ENCODE data around the gene LPAR6. TPM values are rescaled to one million over a fixed set of nuclear protein-coding genes. Genes with fewer than 3 reads are reported as not detected.

The LPAR6 gene
- total RNA-seq, 1 experiment from 2014 or later, result not detected

GRCh38 chr13:48411147-48411794, 1.6 kb downstream of the LPAR6 start:
- H3K79me2 ChIP-seq (ENCODE audit: low read length), result peaks cover 12% of the 10 kb centered on the region
- H4K20me1 ChIP-seq (ENCODE audit: insufficient read depth, low read depth, low read length), result no peaks in the 10 kb centered on the region
- no peak overlapping the region for H2AFZ ChIP-seq (ENCODE audit: low read length)
- no peaks in the 10 kb centered on the region for H3K4me1 ChIP-seq (ENCODE audit: low read length)
- no peak overlapping the region for H3K4me3 ChIP-seq (ENCODE audit: low read length)
- no peaks in the 10 kb centered on the region for H3K9me3 ChIP-seq (ENCODE audit: low read length)
- no peaks in the 10 kb centered on the region for H3K9me2 ChIP-seq (replicated peaks; ENCODE audit: insufficient read depth, low read length)
- H3K4me2 ChIP-seq (ENCODE audit: low read depth, low read length, poor library complexity, severe bottlenecking), result no peak overlapping the region
- no peaks in the 10 kb centered on the region for H3K27me3 ChIP-seq (ENCODE audit: low read length)
- no peak for DNase-seq
- no peak overlapping the region for H3K9ac ChIP-seq (ENCODE audit: low read length)
- peaks cover 28% of the 10 kb centered on the region for H3K36me3 ChIP-seq (ENCODE audit: insufficient read depth, low read length)
- H3K27ac ChIP-seq (ENCODE audit: low read length), result no peak overlapping the region

GRCh38 chr13:48410199-48410598, 2.7 kb downstream of the LPAR6 start:
- Histone ChIP-seq H3K36me3 (ENCODE audit: insufficient read depth, low read length) (peaks cover 21% of the 10 kb centered on the region; the same call in 1 of the 2 replicates), H3K27me3 (ENCODE audit: low read length) (no peaks in the 10 kb centered on the region), H3K4me3 (ENCODE audit: low read length) (no peak overlapping the region), H3K27ac (ENCODE audit: low read length) (no peak overlapping the region), H3K9me3 (ENCODE audit: low read length) (no peaks in the 10 kb centered on the region), H3K9me2 (replicated peaks; ENCODE audit: insufficient read depth, low read length) (no peaks in the 10 kb centered on the region), H3K79me2 (ENCODE audit: low read length) (peaks cover 12% of the 10 kb centered on the region), H3K4me1 (ENCODE audit: low read length) (no peaks in the 10 kb centered on the region), H3K9ac (ENCODE audit: low read length) (no peak overlapping the region), H2AFZ (ENCODE audit: low read length) (no peak overlapping the region), H4K20me1 (ENCODE audit: insufficient read depth, low read depth, low read length) (no peaks in the 10 kb centered on the region), H3K4me2 (ENCODE audit: low read depth, low read length, poor library complexity, severe bottlenecking) (no peak overlapping the region)
- no peak for DNase-seq

GRCh38 chr13:48405875-48406274, 7.0 kb downstream of the LPAR6 start:
- H3K9me2 ChIP-seq (replicated peaks; ENCODE audit: insufficient read depth, low read length), result no peaks in the 10 kb centered on the region
- no peak for DNase-seq
- no peaks in the 10 kb centered on the region for H4K20me1 ChIP-seq (ENCODE audit: insufficient read depth, low read depth, low read length)
- no peak overlapping the region for H3K9ac ChIP-seq (ENCODE audit: low read length)
- H3K4me1 ChIP-seq (ENCODE audit: low read length), result peaks cover 23% of the 10 kb centered on the region
- no peaks in the 10 kb centered on the region for H3K9me3 ChIP-seq (ENCODE audit: low read length)
- H3K27ac ChIP-seq (ENCODE audit: low read length), result no peak overlapping the region
- H3K36me3 ChIP-seq (ENCODE audit: insufficient read depth, low read length), result peaks cover 9% of the 10 kb centered on the region; the same call in 1 of the 2 replicates
- H3K4me3 ChIP-seq (ENCODE audit: low read length), result no peak overlapping the region
- peaks cover 40% of the 10 kb centered on the region for H3K79me2 ChIP-seq (ENCODE audit: low read length)
- H3K4me2 ChIP-seq (ENCODE audit: low read depth, low read length, poor library complexity, severe bottlenecking), result no peak overlapping the region
- no peak overlapping the region for H2AFZ ChIP-seq (ENCODE audit: low read length)
- H3K27me3 ChIP-seq (ENCODE audit: low read length), result no peaks in the 10 kb centered on the region

- H3K27ac ChIP-seq (ENCODE audit: low read length), result no peak overlapping the region
- H3K9me3 ChIP-seq (ENCODE audit: low read length), result no peaks in the 10 kb centered on the region
- H4K20me1 ChIP-seq (ENCODE audit: insufficient read depth, low read depth, low read length), result no peaks in the 10 kb centered on the region
- no peak overlapping the region for H3K4me3 ChIP-seq (ENCODE audit: low read length)
- no peak for DNase-seq
- H3K79me2 ChIP-seq (ENCODE audit: low read length), result peaks cover 49% of the 10 kb centered on the region
- H3K9ac ChIP-seq (ENCODE audit: low read length), result no peak overlapping the region
- H3K4me1 ChIP-seq (ENCODE audit: low read length), result peaks cover 32% of the 10 kb centered on the region
- H2AFZ ChIP-seq (ENCODE audit: low read length), result no peak overlapping the region
- peaks cover 9% of the 10 kb centered on the region; the same call in 1 of the 2 replicates for H3K36me3 ChIP-seq (ENCODE audit: insufficient read depth, low read length)
- no peak overlapping the region for H3K4me2 ChIP-seq (ENCODE audit: low read depth, low read length, poor library complexity, severe bottlenecking)
- no peaks in the 10 kb centered on the region for H3K9me2 ChIP-seq (replicated peaks; ENCODE audit: insufficient read depth, low read length)
- H3K27me3 ChIP-seq (ENCODE audit: low read length), result no peaks in the 10 kb centered on the region
Measured at GRCh38 chr13:48404952-48405351, 8.0 kb downstream of the LPAR6 start.

GRCh38 chr13:48403913-48404312, 9.0 kb downstream of the LPAR6 start:
- Histone ChIP-seq H3K36me3 (ENCODE audit: insufficient read depth, low read length) (peaks cover 9% of the 10 kb centered on the region; the same call in 1 of the 2 replicates), H4K20me1 (ENCODE audit: insufficient read depth, low read depth, low read length) (no peaks in the 10 kb centered on the region), H3K4me3 (ENCODE audit: low read length) (no peak overlapping the region), H3K9ac (ENCODE audit: low read length) (no peak overlapping the region), H3K9me3 (ENCODE audit: low read length) (no peaks in the 10 kb centered on the region), H3K79me2 (ENCODE audit: low read length) (peaks cover 53% of the 10 kb centered on the region), H2AFZ (ENCODE audit: low read length) (no peak overlapping the region), H3K27ac (ENCODE audit: low read length) (no peak overlapping the region), H3K9me2 (replicated peaks; ENCODE audit: insufficient read depth, low read length) (no peaks in the 10 kb centered on the region), H3K27me3 (ENCODE audit: low read length) (no peaks in the 10 kb centered on the region), H3K4me2 (ENCODE audit: low read depth, low read length, poor library complexity, severe bottlenecking) (no peak overlapping the region), H3K4me1 (ENCODE audit: low read length) (peaks cover 42% of the 10 kb centered on the region)
- DNase-seq, result no peak

GRCh38 chr13:48403151-48403631, 9.7 kb downstream of the LPAR6 start:
- Histone ChIP-seq H3K36me3 (ENCODE audit: insufficient read depth, low read length) (peaks cover 6% of the 10 kb centered on the region; the same call in 1 of the 2 replicates), H3K79me2 (ENCODE audit: low read length) (peaks cover 47% of the 10 kb centered on the region), H3K27ac (ENCODE audit: low read length) (peak overlapping the region; percentile 54), H3K4me3 (ENCODE audit: low read length) (no peak overlapping the region), H3K9me3 (ENCODE audit: low read length) (no peaks in the 10 kb centered on the region), H4K20me1 (ENCODE audit: insufficient read depth, low read depth, low read length) (no peaks in the 10 kb centered on the region), H2AFZ (ENCODE audit: low read length) (no peak overlapping the region), H3K4me2 (ENCODE audit: low read depth, low read length, poor library complexity, severe bottlenecking) (no peak overlapping the region), H3K9me2 (replicated peaks; ENCODE audit: insufficient read depth, low read length) (no peaks in the 10 kb centered on the region), H3K9ac (ENCODE audit: low read length) (0 out of 2 replicates have a peak overlapping the region, but pooled peaks have one; percentile 13), H3K27me3 (ENCODE audit: low read length) (no peaks in the 10 kb centered on the region), H3K4me1 (ENCODE audit: low read length) (peaks cover 49% of the 10 kb centered on the region)
- DNase-seq, result no peak

GRCh38 chr13:48402325-48402932, 10.5 kb downstream of the LPAR6 start:
- Histone ChIP-seq H3K9ac (ENCODE audit: low read length) (no peak overlapping the region), H3K4me2 (ENCODE audit: low read depth, low read length, poor library complexity, severe bottlenecking) (no peak overlapping the region), H3K27me3 (ENCODE audit: low read length) (no peaks in the 10 kb centered on the region), H3K9me2 (replicated peaks; ENCODE audit: insufficient read depth, low read length) (no peaks in the 10 kb centered on the region), H3K4me3 (ENCODE audit: low read length) (no peak overlapping the region), H3K4me1 (ENCODE audit: low read length) (peaks cover 56% of the 10 kb centered on the region), H3K27ac (ENCODE audit: low read length) (peak overlapping the region; percentile 65; the same call in 1 of the 2 replicates), H3K79me2 (ENCODE audit: low read length) (peaks cover 47% of the 10 kb centered on the region), H3K36me3 (ENCODE audit: insufficient read depth, low read length) (0 out of 2 replicates have a peak, but pooled peaks cover 6% of the 10 kb centered on the region), H4K20me1 (ENCODE audit: insufficient read depth, low read depth, low read length) (no peaks in the 10 kb centered on the region), H3K9me3 (ENCODE audit: low read length) (no peaks in the 10 kb centered on the region), H2AFZ (ENCODE audit: low read length) (no peak overlapping the region)
- DNase-seq, result no peak

GRCh38 chr13:48401480-48401879, 11.4 kb downstream of the LPAR6 start:
- peak overlapping the region; percentile 65 for H3K27ac ChIP-seq (ENCODE audit: low read length)
- DNase-seq, result no peak
- no peaks in the 10 kb centered on the region for H4K20me1 ChIP-seq (ENCODE audit: insufficient read depth, low read depth, low read length)
- H3K4me3 ChIP-seq (ENCODE audit: low read length), result no peak overlapping the region
- H3K27me3 ChIP-seq (ENCODE audit: low read length), result no peaks in the 10 kb centered on the region
- H2AFZ ChIP-seq (ENCODE audit: low read length), result no peak overlapping the region
- no peak overlapping the region for H3K9ac ChIP-seq (ENCODE audit: low read length)
- peaks cover 56% of the 10 kb centered on the region for H3K4me1 ChIP-seq (ENCODE audit: low read length)
- peaks cover 43% of the 10 kb centered on the region for H3K79me2 ChIP-seq (ENCODE audit: low read length)
- 0 out of 2 replicates have a peak, but pooled peaks cover 1% of the 10 kb centered on the region for H3K36me3 ChIP-seq (ENCODE audit: insufficient read depth, low read length)
- peak overlapping the region; percentile 54 for H3K4me2 ChIP-seq (ENCODE audit: low read depth, low read length, poor library complexity, severe bottlenecking)
- H3K9me2 ChIP-seq (replicated peaks; ENCODE audit: insufficient read depth, low read length), result no peaks in the 10 kb centered on the region
- no peaks in the 10 kb centered on the region for H3K9me3 ChIP-seq (ENCODE audit: low read length)

Data from Karpas-422 (cell line).